ENCODE data around the gene RUBCN.

RUBCN gene

GRCh38 chr3:197736491-197737318, at the start of gene RUBCN:
TSS of gene RUBCN (minus strand) at chr3:197736904. CDS start at chr3:197736719, 185 bp downstream.
- no peaks in the 10 kb centered on the region for H3K9me3 ChIP-seq (ENCODE audit: control insufficient read depth, low read depth, low read length)
- H3K9ac ChIP-seq (ENCODE audit: low read length): peak within 1 kb of the TSS; percentile 69
- no peaks in the 10 kb centered on the region for H3K36me3 ChIP-seq (ENCODE audit: control insufficient read depth, low read depth, low read length)
- H3K27ac ChIP-seq (ENCODE audit: low read length): peak within 1 kb of the TSS; percentile 13
- H3K4me3 ChIP-seq (ENCODE audit: low read length): peak within 1 kb of the TSS; percentile 81
- H3K4me1 ChIP-seq (ENCODE audit: control insufficient read depth, low read depth, low read length): peaks cover 6% of the 10 kb centered on the region
- H3K27me3 ChIP-seq (ENCODE audit: control insufficient read depth, insufficient read depth, low read length): peaks cover 7% of the 10 kb centered on the region

GRCh38 chr3:197784019-197784585, 47.4 kb upstream of the RUBCN start:
- Histone ChIP-seq H3K27ac (ENCODE audit: low read length) (no peak overlapping the region), H3K27me3 (ENCODE audit: control insufficient read depth, insufficient read depth, low read length) (no peaks in the 10 kb centered on the region)

GRCh38 chr3:197782230-197782629, 45.5 kb upstream of the RUBCN start:
- Histone ChIP-seq H3K36me3 (ENCODE audit: control insufficient read depth, low read depth, low read length) (peaks cover 15% of the 10 kb centered on the region), H3K4me1 (ENCODE audit: control insufficient read depth, low read depth, low read length) (no peaks in the 10 kb centered on the region), H3K9ac (ENCODE audit: low read length) (no peak overlapping the region), H3K27ac (ENCODE audit: low read length) (no peak overlapping the region), H3K9me3 (ENCODE audit: control insufficient read depth, low read depth, low read length) (no peaks in the 10 kb centered on the region), H3K27me3 (ENCODE audit: control insufficient read depth, insufficient read depth, low read length) (no peaks in the 10 kb centered on the region), H3K4me3 (ENCODE audit: low read length) (no peak overlapping the region)

More at GRCh38 chr3:197784019-197784585, 47.4 kb upstream of the RUBCN start:
- Histone ChIP-seq H3K4me3 (ENCODE audit: low read length) (no peak overlapping the region), H3K9ac (ENCODE audit: low read length) (no peak overlapping the region), H3K36me3 (ENCODE audit: control insufficient read depth, low read depth, low read length) (peaks cover 9% of the 10 kb centered on the region), H3K9me3 (ENCODE audit: control insufficient read depth, low read depth, low read length) (no peaks in the 10 kb centered on the region), H3K4me1 (ENCODE audit: control insufficient read depth, low read depth, low read length) (no peaks in the 10 kb centered on the region)

GRCh38 chr3:197775317-197775716, 38.6 kb upstream of the RUBCN start:
- no peaks in the 10 kb centered on the region for H3K27me3 ChIP-seq (ENCODE audit: control insufficient read depth, insufficient read depth, low read length)
- peaks cover 19% of the 10 kb centered on the region for H3K36me3 ChIP-seq (ENCODE audit: control insufficient read depth, low read depth, low read length)
- H3K4me3 ChIP-seq (ENCODE audit: low read length): no peak overlapping the region
- no peak overlapping the region for H3K27ac ChIP-seq (ENCODE audit: low read length)
- H3K9me3 ChIP-seq (ENCODE audit: control insufficient read depth, low read depth, low read length): no peaks in the 10 kb centered on the region
- no peak overlapping the region for H3K9ac ChIP-seq (ENCODE audit: low read length)
- no peaks in the 10 kb centered on the region for H3K4me1 ChIP-seq (ENCODE audit: control insufficient read depth, low read depth, low read length)

- no peak overlapping the region for H3K27ac ChIP-seq (ENCODE audit: low read length)
- H3K4me1 ChIP-seq (ENCODE audit: control insufficient read depth, low read depth, low read length): no peaks in the 10 kb centered on the region
- no peak overlapping the region for H3K9ac ChIP-seq (ENCODE audit: low read length)
- no peaks in the 10 kb centered on the region for H3K36me3 ChIP-seq (ENCODE audit: control insufficient read depth, low read depth, low read length)
- H3K4me3 ChIP-seq (ENCODE audit: low read length): no peak overlapping the region
- H3K27me3 ChIP-seq (ENCODE audit: control insufficient read depth, insufficient read depth, low read length): no peaks in the 10 kb centered on the region
- H3K9me3 ChIP-seq (ENCODE audit: control insufficient read depth, low read depth, low read length): no peaks in the 10 kb centered on the region
Measured at GRCh38 chr3:197761784-197762183, 25.1 kb upstream of the RUBCN start.

GRCh38 chr3:197758512-197758911, 21.8 kb upstream of the RUBCN start:
- Histone ChIP-seq H3K4me3 (ENCODE audit: low read length) (no peak overlapping the region), H3K9me3 (ENCODE audit: control insufficient read depth, low read depth, low read length) (no peaks in the 10 kb centered on the region), H3K27ac (ENCODE audit: low read length) (no peak overlapping the region), H3K4me1 (ENCODE audit: control insufficient read depth, low read depth, low read length) (no peaks in the 10 kb centered on the region), H3K9ac (ENCODE audit: low read length) (no peak overlapping the region), H3K36me3 (ENCODE audit: control insufficient read depth, low read depth, low read length) (no peaks in the 10 kb centered on the region), H3K27me3 (ENCODE audit: control insufficient read depth, insufficient read depth, low read length) (no peaks in the 10 kb centered on the region)

- Histone ChIP-seq H3K27me3 (ENCODE audit: control insufficient read depth, insufficient read depth, low read length) (peaks cover 14% of the 10 kb centered on the region), H3K4me3 (ENCODE audit: low read length) (no peak overlapping the region), H3K36me3 (ENCODE audit: control insufficient read depth, low read depth, low read length) (no peaks in the 10 kb centered on the region), H3K27ac (ENCODE audit: low read length) (no peak overlapping the region), H3K9me3 (ENCODE audit: control insufficient read depth, low read depth, low read length) (no peaks in the 10 kb centered on the region), H3K4me1 (ENCODE audit: control insufficient read depth, low read depth, low read length) (no peaks in the 10 kb centered on the region), H3K9ac (ENCODE audit: low read length) (no peak overlapping the region)
Measured at GRCh38 chr3:197756704-197757103, 20.0 kb upstream of the RUBCN start.

GRCh38 chr3:197753263-197753662, 16.6 kb upstream of the RUBCN start:
- H3K36me3 ChIP-seq (ENCODE audit: control insufficient read depth, low read depth, low read length): no peaks in the 10 kb centered on the region
- H3K27me3 ChIP-seq (ENCODE audit: control insufficient read depth, insufficient read depth, low read length): peaks cover 48% of the 10 kb centered on the region
- H3K9ac ChIP-seq (ENCODE audit: low read length): no peak overlapping the region
- H3K27ac ChIP-seq (ENCODE audit: low read length): no peak overlapping the region
- no peak overlapping the region for H3K4me3 ChIP-seq (ENCODE audit: low read length)
- peaks cover 9% of the 10 kb centered on the region for H3K4me1 ChIP-seq (ENCODE audit: control insufficient read depth, low read depth, low read length)
- H3K9me3 ChIP-seq (ENCODE audit: control insufficient read depth, low read depth, low read length): no peaks in the 10 kb centered on the region

GRCh38 chr3:197752107-197752506, 15.4 kb upstream of the RUBCN start:
- Histone ChIP-seq H3K9ac (ENCODE audit: low read length) (no peak overlapping the region), H3K4me1 (ENCODE audit: control insufficient read depth, low read depth, low read length) (peaks cover 9% of the 10 kb centered on the region), H3K27ac (ENCODE audit: low read length) (no peak overlapping the region), H3K9me3 (ENCODE audit: control insufficient read depth, low read depth, low read length) (no peaks in the 10 kb centered on the region), H3K36me3 (ENCODE audit: control insufficient read depth, low read depth, low read length) (no peaks in the 10 kb centered on the region), H3K4me3 (ENCODE audit: low read length) (no peak overlapping the region), H3K27me3 (ENCODE audit: control insufficient read depth, insufficient read depth, low read length) (peaks cover 51% of the 10 kb centered on the region)

GRCh38 chr3:197750858-197751737, 14.4 kb upstream of the RUBCN start:
- Histone ChIP-seq H3K27me3 (ENCODE audit: control insufficient read depth, insufficient read depth, low read length) (peaks cover 51% of the 10 kb centered on the region), H3K4me1 (ENCODE audit: control insufficient read depth, low read depth, low read length) (peaks cover 9% of the 10 kb centered on the region), H3K9me3 (ENCODE audit: control insufficient read depth, low read depth, low read length) (no peaks in the 10 kb centered on the region)

GRCh38 chr3:197750396-197750831, 13.7 kb upstream of the RUBCN start:
- Histone ChIP-seq H3K9ac (ENCODE audit: low read length) (peak overlapping the region; percentile 34), H3K4me3 (ENCODE audit: low read length) (peak overlapping the region; percentile 74), H3K36me3 (ENCODE audit: control insufficient read depth, low read depth, low read length) (no peaks in the 10 kb centered on the region), H3K4me1 (ENCODE audit: control insufficient read depth, low read depth, low read length) (peaks cover 9% of the 10 kb centered on the region), H3K9me3 (ENCODE audit: control insufficient read depth, low read depth, low read length) (no peaks in the 10 kb centered on the region), H3K27ac (ENCODE audit: low read length) (no peak overlapping the region), H3K27me3 (ENCODE audit: control insufficient read depth, insufficient read depth, low read length) (peaks cover 51% of the 10 kb centered on the region)

More at GRCh38 chr3:197750858-197751737, 14.4 kb upstream of the RUBCN start:
- peak overlapping the region; percentile 34 for H3K9ac ChIP-seq (ENCODE audit: low read length)
- H3K36me3 ChIP-seq (ENCODE audit: control insufficient read depth, low read depth, low read length): no peaks in the 10 kb centered on the region
- H3K4me3 ChIP-seq (ENCODE audit: low read length): peak overlapping the region; percentile 74
- no peak overlapping the region for H3K27ac ChIP-seq (ENCODE audit: low read length)

Data from iPS-18a (cell line).